GM21528 (cell line): ENCODE data around the gene AAK1.
"Not testable (repeated sequence)": the region's sequence is repeated elsewhere in the genome, so short reads cannot be mapped to it uniquely, and the experiment has no call there.

Experiments
- ATAC-seq: cut with Tn5 transposase; IDR thresholded peaks from one replicate; pipeline ENCODE4 v1.9.1; 2021; ENCODE audit warnings: mild to moderate bottlenecking, moderate library complexity; ENCODE audit not compliant: unreplicated experiment, low FRiP score

Gene AAK1

DNA sequence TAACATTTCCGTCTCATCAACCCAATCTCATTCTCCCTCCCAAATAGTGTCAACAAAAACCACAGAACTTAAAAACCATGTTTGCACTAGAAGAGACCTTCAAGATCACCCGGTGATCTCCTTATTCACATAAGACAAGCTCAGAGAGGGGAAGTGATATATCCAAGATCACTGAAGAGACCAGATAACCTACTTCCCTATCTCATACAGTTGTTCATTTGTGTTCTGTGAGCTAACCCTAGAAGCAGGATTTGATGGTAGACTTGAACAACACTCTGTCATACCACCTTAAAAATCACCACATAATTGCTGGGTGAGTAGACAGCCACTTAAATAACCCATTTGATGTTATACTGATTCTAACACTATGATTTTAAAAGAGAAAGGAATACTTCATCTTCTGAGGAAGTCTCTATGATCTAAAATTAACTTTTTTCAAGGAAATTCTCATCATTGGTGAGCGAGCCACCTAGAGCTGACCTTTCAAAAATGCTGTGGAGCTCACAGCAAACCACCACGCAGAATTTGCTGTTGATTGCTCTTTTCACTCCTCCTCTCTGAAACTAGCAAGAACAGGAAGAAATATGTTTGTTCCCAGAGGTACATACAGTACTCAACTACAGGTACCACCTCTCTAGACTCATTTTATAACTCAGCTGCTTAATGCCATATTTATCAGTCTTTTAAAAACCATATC is 15.1 kb downstream of the AAK1 start:
- ATAC-seq = no peak

GRCh38 chr2:69625078-69625795 is 18.3 kb downstream of the AAK1 start:
- ATAC-seq = no peak

DNA sequence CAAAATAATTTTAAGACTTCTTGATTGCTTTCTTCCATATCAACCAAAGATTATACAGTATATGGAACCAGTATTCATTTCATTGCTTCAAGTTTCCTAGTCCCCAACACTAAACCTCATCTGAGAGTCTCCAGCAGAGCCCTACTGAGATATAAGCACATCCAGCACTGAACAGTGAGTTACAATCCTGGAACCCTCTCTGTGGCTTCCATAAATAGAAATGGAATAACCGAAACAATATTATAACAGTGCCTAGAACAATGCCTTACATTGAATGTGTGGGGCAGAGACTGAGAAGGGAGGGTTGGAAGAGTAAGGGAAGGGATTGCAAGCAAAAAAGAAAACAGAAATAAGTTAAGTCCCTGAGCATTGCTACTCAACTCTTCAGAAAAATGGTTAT is 18.9 kb downstream of the AAK1 start:
- ATAC-seq = no peak

DNA sequence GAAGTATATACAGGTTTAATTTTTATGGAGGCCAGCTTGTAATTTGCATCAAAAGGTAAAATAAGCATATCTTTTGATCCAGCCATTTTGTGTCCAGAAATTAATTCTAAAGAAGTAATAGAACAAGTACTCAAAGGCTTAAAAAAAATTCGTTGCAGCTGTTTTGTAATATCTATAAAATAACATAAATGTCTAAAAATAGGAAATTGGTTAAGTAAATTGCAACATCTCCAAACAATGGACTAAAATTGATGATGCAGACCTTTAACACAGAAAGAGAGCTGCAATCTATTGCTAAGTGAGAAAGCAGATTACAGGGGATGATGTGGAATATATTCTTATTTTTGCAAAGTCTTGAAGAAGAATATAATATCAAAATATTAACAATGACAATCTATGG is 19.4 kb downstream of the AAK1 start:
- ATAC-seq = no peak

DNA sequence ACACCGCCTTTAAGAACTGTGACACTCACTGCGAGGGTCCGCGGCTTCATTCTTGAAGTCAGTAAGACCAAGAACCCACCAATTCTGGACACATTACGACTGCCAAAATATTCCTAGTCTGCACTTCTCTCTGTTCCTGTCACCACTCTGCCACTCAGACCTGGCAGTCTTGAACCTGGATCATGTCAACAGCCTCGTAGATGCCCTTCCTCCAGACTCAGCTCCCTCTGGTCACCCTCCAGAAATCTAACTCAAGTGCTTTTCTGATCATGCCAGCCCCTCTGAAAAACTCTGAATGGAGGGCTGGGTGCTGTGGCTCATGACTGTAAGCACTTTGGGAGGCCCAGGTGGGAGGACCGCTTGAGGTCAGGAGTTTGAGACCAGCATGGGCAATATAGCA is 20.3 kb downstream of the AAK1 start:
- ATAC-seq = no peak

GRCh38 chr2:69622805-69623204 is 20.7 kb downstream of the AAK1 start:
- ATAC-seq = not testable (repeated sequence)

GRCh38 chr2:69622017-69622540 is 21.5 kb downstream of the AAK1 start:
- ATAC-seq = not testable (repeated sequence)

DNA sequence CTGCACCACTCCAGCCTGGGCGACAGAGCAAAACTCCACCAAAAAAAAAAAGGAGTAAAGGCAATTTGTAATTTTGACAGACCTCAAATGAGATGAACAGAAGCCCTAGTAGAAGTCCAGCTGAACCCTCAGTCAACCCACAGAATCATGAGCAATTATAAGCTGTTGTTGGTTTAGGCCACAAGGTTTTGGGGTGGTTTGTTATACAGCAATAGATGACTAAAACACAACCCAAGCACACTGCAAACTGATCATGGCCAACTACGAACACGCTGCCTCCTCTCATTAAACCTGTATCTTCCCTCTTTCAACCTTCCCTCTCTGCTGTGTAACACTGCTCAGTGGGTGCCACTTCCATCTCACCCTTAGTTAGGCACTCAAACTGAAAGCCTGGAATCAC is 22.1 kb downstream of the AAK1 start:
- no peak for ATAC-seq

DNA sequence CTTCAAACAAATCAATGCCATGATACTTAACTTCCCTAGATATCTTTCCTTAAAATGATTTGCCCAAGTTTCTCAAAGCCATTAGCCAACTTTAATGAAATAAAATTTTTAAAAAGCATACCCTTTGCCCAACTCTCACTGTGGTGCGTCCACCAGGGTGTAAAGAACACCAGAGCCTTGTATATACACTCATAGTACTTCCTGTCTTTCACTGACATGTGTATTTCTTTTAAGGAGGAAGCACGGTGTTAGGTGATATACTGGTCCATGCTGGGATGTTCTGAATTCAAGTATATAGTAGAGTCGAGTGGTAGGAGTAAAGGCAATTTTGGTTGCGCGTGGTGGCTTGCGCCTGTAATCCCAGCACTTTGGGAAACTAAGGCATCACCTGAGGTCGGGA is 22.7 kb downstream of the AAK1 start:
- ATAC-seq = no peak

DNA sequence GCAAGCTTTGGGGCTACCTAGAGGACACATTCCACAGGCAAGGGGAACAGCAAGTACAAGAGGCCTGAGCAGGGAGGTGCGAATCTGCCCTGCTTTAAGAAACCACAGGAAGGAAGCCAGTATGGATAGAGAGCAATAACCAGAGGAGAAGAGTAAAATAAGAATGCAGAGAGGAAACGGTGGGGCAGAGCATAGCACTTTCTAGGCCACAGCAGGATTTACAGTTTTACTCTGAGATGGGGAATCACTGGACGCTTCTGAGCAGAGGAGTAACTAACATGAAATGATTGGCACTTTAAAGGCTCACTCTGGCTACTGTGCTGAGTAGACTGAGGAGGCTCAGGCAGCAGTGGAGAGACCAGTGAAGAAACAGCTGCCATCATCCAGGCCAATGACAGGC is 23.8 kb downstream of the AAK1 start:
- ATAC-seq = no peak

DNA sequence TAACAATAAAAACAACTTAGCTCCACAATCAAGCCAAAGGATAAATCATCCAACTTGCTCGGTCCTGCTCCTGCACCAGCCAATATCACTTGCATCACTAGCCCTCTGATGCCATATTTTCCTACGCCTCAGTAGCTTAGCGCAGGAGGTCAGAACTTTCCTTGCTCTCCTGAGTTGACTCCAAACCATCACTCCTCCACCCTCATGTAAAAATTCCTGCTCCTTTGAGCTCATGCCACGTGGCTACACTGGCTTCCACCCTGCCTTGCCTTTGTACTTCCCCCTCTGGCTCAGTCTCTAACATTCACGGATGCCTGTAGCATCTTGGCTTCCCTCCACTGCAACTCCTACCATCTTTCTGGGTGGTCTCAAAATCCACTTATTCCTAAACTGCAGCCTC is 25.2 kb downstream of the AAK1 start:
- no peak for ATAC-seq

GRCh38 chr2:69617744-69618143 is 25.8 kb downstream of the AAK1 start:
- ATAC-seq = no peak

- ATAC-seq = no peak
These were observed 26.8 kb downstream of the AAK1 start for GRCh38 chr2:69616755-69617154.

- ATAC-seq = no peak
These were observed 27.6 kb downstream of the AAK1 start for GRCh38 chr2:69615969-69616368.

- no peak for ATAC-seq
These were observed 28.4 kb downstream of the AAK1 start for GRCh38 chr2:69615078-69615625.

DNA sequence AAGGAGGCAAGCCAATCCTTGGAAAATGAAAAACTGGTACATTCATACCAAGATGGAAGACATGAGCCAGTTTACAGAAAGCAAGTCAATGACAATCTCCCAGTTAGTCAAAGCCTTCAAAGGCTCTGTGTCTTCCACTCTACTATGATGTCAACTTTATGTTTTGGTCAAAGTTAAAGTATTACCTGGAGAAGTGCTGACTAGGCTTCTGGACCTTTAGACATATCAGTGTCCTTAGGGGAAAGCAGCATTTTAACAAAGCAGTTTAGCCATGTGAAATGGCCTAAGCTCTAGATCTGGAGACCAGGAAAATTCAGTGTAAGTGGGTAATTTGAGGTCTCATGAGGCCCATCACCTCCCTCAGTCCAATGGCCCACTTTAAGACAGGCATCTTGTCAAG is 30.8 kb downstream of the AAK1 start:
- ATAC-seq = no peak

- ATAC-seq = no peak
These were observed 31.3 kb downstream of the AAK1 start for GRCh38 chr2:69612200-69612599.

- ATAC-seq = no peak
These were observed 35.4 kb downstream of the AAK1 start for GRCh38 chr2:69608109-69608508.

GRCh38 chr2:69606771-69607170 is 36.8 kb downstream of the AAK1 start:
- not testable (repeated sequence) for ATAC-seq

DNA sequence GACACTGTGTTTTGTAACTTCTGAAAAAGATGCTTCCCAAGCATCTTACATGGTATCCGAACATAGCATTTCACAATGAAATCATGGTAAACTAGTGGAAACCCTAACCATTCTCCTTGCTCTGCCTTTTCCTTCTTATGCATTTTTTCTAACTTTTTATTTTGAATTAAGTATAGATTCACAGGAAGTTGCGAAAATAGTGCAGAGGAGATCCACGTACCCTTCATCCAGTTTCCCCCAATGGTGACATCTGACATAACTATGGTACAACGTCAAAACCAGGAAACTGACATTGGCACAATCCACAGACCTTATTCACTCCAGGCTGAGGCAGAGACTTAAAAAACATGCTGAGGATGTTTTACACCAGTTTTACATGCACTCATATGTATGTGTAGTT is 38.3 kb downstream of the AAK1 start:
- no peak for ATAC-seq

DNA sequence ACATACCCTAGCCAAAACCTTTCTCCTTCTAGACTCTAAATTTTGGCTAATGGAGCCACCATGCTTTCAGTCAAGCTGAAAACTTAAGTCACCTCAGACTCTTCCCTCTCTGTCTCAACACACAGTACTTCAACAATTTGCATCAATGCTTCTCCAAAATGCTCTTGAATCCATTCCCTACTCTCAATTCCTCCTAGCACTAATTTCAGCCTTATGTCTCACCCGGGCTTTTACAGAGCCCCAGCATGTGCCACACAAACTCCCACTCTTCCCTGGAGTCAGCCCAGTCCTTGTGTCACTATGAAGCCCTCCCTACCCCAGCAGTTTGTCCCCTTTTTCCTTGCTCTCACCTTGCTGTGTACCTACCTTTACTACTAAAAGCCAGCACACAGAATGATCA is 38.7 kb downstream of the AAK1 start:
- ATAC-seq = no peak
